Calu3 (cell line): Measurements from ENCODE around the gene ARID5B. TPM values are rescaled to one million over a fixed set of nuclear protein-coding genes. Genes with fewer than 3 reads are reported as not detected.
A peak's percentile ranks its signal among the peaks of the same experiment; 100 is the strongest.

Experiments
- BruUV-seq: library from RNA; stranded (reverse); fragments of 400-500 nt; replicated peaks from 2 replicates; lab custom pipeline; 2021; lab: Mats Ljungman, UMichigan
- CTCF ChIA-PET: fragments of 300-600 bp; sonication (Branson Sonifier 250); formaldehyde crosslinking; loops from one replicate; lab custom pipeline; 2022; ENCODE audit warnings: antibody characterized with exemption; lab: Charles Lee
- DNase-seq: peaks from one replicate; pipeline ENCODE4 v3.0.0; 2022
- H3K27ac Mint-ChIP-seq: one replicate; pipeline ENCODE4 v1.8.0; 2022; ENCODE audit warnings: mixed read lengths; ENCODE audit not compliant: unreplicated experiment
- H3K27me3 Mint-ChIP-seq: one replicate; pipeline ENCODE4 v1.8.0; 2022; ENCODE audit warnings: mixed read lengths; ENCODE audit not compliant: unreplicated experiment
- H3K36me3 Mint-ChIP-seq: one replicate; pipeline ENCODE4 v1.8.0; 2022; ENCODE audit warnings: mild to moderate bottlenecking, moderate library complexity, mixed read lengths; ENCODE audit not compliant: insufficient read depth, unreplicated experiment
- H3K4me1 Mint-ChIP-seq: one replicate; pipeline ENCODE4 v1.8.0; 2022; ENCODE audit warnings: mild to moderate bottlenecking, low read depth, mixed read lengths; ENCODE audit not compliant: unreplicated experiment
- H3K4me3 Mint-ChIP-seq: one replicate; pipeline ENCODE4 v1.8.0; 2022; ENCODE audit warnings: mild to moderate bottlenecking, low read depth, moderate library complexity, mixed read lengths; ENCODE audit not compliant: unreplicated experiment
- H3K9me3 Mint-ChIP-seq: one replicate; pipeline ENCODE4 v1.8.0; 2022; ENCODE audit warnings: low read depth, mixed read lengths; ENCODE audit not compliant: unreplicated experiment
- CTCF ChIP-seq: fragments of 200-600 bp; IDR thresholded peaks from one replicate; pipeline ENCODE4 v1.8.0; 2022; ENCODE audit warnings: antibody characterized with exemption; ENCODE audit not compliant: unreplicated experiment
- intact Hi-C: fragments of 100-400 bp; cut with micrococcal nuclease; formaldehyde crosslinking; loops from one replicate; pipeline ENCODE4 v1.10.0; 2022; ENCODE audit not compliant: unreplicated experiment
- total RNA-seq: library from RNA; stranded (reverse); gene quantifications from 2 replicates; pipeline ENCODE4 v1.2.3, GENCODE V29; 2022

The ARID5B gene
- total RNA-seq, 1 experiment from 2014 or later: 10.0 TPM

- TF ChIP-seq CTCF: no peak
- Mint-ChIP-seq H3K27ac (no peak overlapping the region), H3K36me3 (peaks cover 8% of the 10 kb centered on the region), H3K4me3 (no peak overlapping the region), H3K9me3 (no peaks in the 10 kb centered on the region), H3K4me1 (peaks cover 41% of the 10 kb centered on the region), H3K27me3 (no peaks in the 10 kb centered on the region)
- intact Hi-C loops: loop anchor here (5.0 kb wide), 1 partner anchor 50 kb away; no protein-coding TSS in a partner anchor
- no TSS peak for BruUV-seq
- no peak for DNase-seq
- CTCF ChIA-PET: no interaction called here
Measured at GRCh38 chr10:61992059-61992460, 90.6 kb downstream of the ARID5B start.

- peaks cover 8% of the 10 kb centered on the region for H3K36me3 Mint-ChIP-seq
- CTCF ChIA-PET: interaction anchor here (0.5 to 1.4 kb wide), 6 partner anchors 12 to 252 kb away, joined by 3 to 5 read pairs (median 3); no protein-coding TSS in a partner anchor
- H3K9me3 Mint-ChIP-seq: no peaks in the 10 kb centered on the region
- intact Hi-C loops: loop anchor here (5.0 kb wide), 1 partner anchor 51 kb away; no protein-coding TSS in a partner anchor
- TF ChIP-seq CTCF: no peak
- DNase-seq: peak; percentile 44
- BruUV-seq: no TSS peak
- H3K27me3 Mint-ChIP-seq: no peaks in the 10 kb centered on the region
- peaks cover 41% of the 10 kb centered on the region for H3K4me1 Mint-ChIP-seq
- H3K27ac Mint-ChIP-seq: peak overlapping the region; percentile 60
- H3K4me3 Mint-ChIP-seq: peak overlapping the region; percentile 46
Measured at GRCh38 chr10:61992671-61993668, 91.5 kb downstream of the ARID5B start.

- Mint-ChIP-seq H3K4me3 (no peak overlapping the region), H3K27me3 (no peaks in the 10 kb centered on the region), H3K27ac (peak overlapping the region; percentile 60), H3K9me3 (no peaks in the 10 kb centered on the region), H3K36me3 (peaks cover 8% of the 10 kb centered on the region), H3K4me1 (peaks cover 41% of the 10 kb centered on the region)
- CTCF ChIA-PET: interaction anchor here (0.9 to 1.4 kb wide), 3 partner anchors 13 to 88 kb away, joined by 3 to 4 read pairs (median 3); no protein-coding TSS in a partner anchor
- intact Hi-C loops: loop anchor here (5.0 kb wide), 1 partner anchor 52 kb away; no protein-coding TSS in a partner anchor
- BruUV-seq: no TSS peak
- TF ChIP-seq CTCF: no peak
- no peak for DNase-seq
Measured at GRCh38 chr10:61993711-61994401, 92.4 kb downstream of the ARID5B start.
